ENCODE measurements around the gene TRIM60. TPM values are rescaled to one million over a fixed set of nuclear protein-coding genes. Genes with fewer than 3 reads are reported as not detected.

TRIM60 gene
- total and polyA plus RNA-seq, 12 donors, result not detected

GRCh38 chr4:165085946-165086345 lies 54.1 kb downstream of the TRIM60 start:
- H3K27ac ChIP-seq, result no peak overlapping the region
- H3K36me3 ChIP-seq, result peaks cover 0 to 70% (median 16%) of the 10 kb centered on the region in 9 donors
- no peaks in the 10 kb centered on the region for H3K4me1 ChIP-seq
- ATAC-seq (no peak), DNase-seq (no peak)
- 68 to 96% methylated on average over 2 of the region's 2 CpGs for WGBS, 2 donors
- H3K9me3 ChIP-seq, result no peaks in the 10 kb centered on the region
- no peak overlapping the region for H3K4me3 ChIP-seq
- no peaks in the 10 kb centered on the region for H3K27me3 ChIP-seq
- intact Hi-C loops (cut with DNase I), result no loop called here
- no peak for TF ChIP-seq CTCF (IDR thresholded peaks at IDR 0.05)

DNA sequence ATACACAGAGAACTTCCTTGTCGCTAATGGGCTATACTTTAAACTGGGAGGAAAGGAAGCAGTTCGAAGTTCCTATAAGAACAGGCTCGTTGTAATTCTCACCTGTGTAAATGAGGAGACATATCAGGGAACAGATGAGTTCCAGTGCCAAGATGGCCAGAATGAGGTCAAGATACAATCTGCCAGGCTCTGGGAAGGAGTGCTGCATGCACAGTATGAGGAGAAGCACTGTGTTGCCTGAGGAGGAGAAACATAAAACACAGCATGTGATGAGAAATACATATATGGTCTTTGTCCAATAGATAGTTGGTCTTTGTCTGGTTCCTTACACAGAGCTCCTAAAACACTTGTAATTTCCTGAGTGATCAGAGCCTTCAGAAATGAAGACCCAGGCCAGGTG lies 56.6 kb downstream of the TRIM60 start:
- no peak overlapping the region for H3K27ac ChIP-seq
- DNase-seq, result no peak

More for the DNA sequence above, 56.6 kb downstream of the TRIM60 start:
- intact Hi-C loops (cut with DNase I), result no loop called here
- Histone ChIP-seq H3K36me3 (peaks cover 0 to 88% (median 16%) of the 10 kb centered on the region in 9 donors), H3K9me3 (no peaks in the 10 kb centered on the region), H3K4me3 (no peak overlapping the region), H3K27me3 (no peaks in the 10 kb centered on the region), H3K4me1 (no peaks in the 10 kb centered on the region)
- no peak for TF ChIP-seq CTCF (IDR thresholded peaks at IDR 0.05)
- 90 to 94% methylated on average over 3 of the region's 3 CpGs for WGBS, 2 donors
- ATAC-seq, result no peak

Other genes starting within 250 kb of the TRIM60 start
- not detected for gene APELA, start 154.8 kb upstream of the TRIM60 start, total RNA-seq
- not detected for gene APELA, start 154.8 kb upstream of the TRIM60 start, polyA plus RNA-seq
- gene TRIM61, start 54.3 kb upstream of the TRIM60 start, total RNA-seq, result 1 to 10 TPM in 9 of 10 donors, under 1 TPM in 1; 0.98 to 3.1 (median 2.2) TPM
- 1 to 10 TPM in 1 of 2 donors, under 1 TPM in 1; 0.37 to 1.1 TPM for gene TRIM61, start 54.3 kb upstream of the TRIM60 start, polyA plus RNA-seq
- not detected for gene TRIM75, start 21.9 kb downstream of the TRIM60 start, total RNA-seq
- not detected for gene TRIM75, start 21.9 kb downstream of the TRIM60 start, polyA plus RNA-seq
- gene TMEM192, start 80.9 kb downstream of the TRIM60 start, total RNA-seq, result 10 to 100 TPM; 14.4 to 23.1 (median 18.0) TPM
- 1 to 10 TPM; 4.5 to 9.8 TPM for gene TMEM192, start 80.9 kb downstream of the TRIM60 start, polyA plus RNA-seq
- gene KLHL2, start 175.6 kb downstream of the TRIM60 start, total RNA-seq, result 10 to 100 TPM in 7 of 10 donors, 1 to 10 TPM in 3; 6.0 to 14.7 (median 10.9) TPM
- gene KLHL2, start 175.6 kb downstream of the TRIM60 start, polyA plus RNA-seq, result 1 to 10 TPM; 6.1 to 9.1 TPM

Data from heart right ventricle (tissue), 16 donors.